ENCODE measurements around the gene MRPL34.

MRPL34 gene

GRCh38 chr19:17347361-17347760 is 41.7 kb downstream of the MRPL34 start:
- DNase-seq, result no peak

- DNase-seq, result no peak
These were observed 42.2 kb downstream of the MRPL34 start for GRCh38 chr19:17347877-17348276.

GRCh38 chr19:17348700-17349099 is 43.0 kb downstream of the MRPL34 start:
- peak; percentile 13 for DNase-seq

- DNase-seq, result no peak
These were observed 46.3 kb downstream of the MRPL34 start for GRCh38 chr19:17351815-17352435.

GRCh38 chr19:17352608-17353280 is 47.1 kb downstream of the MRPL34 start:
- no peak for DNase-seq

- no peak for DNase-seq
These were observed 47.7 kb downstream of the MRPL34 start for GRCh38 chr19:17353386-17353785.

Data from NCI-H2227 treated with DMSO at 0.1 percent for 48 hours (cell line).